Stomach (tissue), 9 donors: ENCODE measurements around the gene GABRB3. TPM values are rescaled to one million over a fixed set of nuclear protein-coding genes. Genes with fewer than 3 reads are reported as not detected.

Source experiments
- DNase-seq, 2 donors: peaks; one replicate each; pipeline versions ENCODE4 v3.0.0 to v3.0.0-alpha.2; 2013 to 2019
- H3K27ac ChIP-seq, 5 donors: fragments of 200-600 bp in 4 of 5; sonication (generic) in 4 of 5; one replicate each; pipeline ENCODE4 v1.5.1; 2013 to 2019; ENCODE audit warnings: mild to moderate bottlenecking in 1 of 5, moderate library complexity in 1 of 5
- H3K27me3 ChIP-seq, 3 donors: fragments of 200-600 bp; sonication (generic); one replicate each; pipeline ENCODE4 v1.5.1; 2017 to 2019; ENCODE audit warnings: mixed run types in 1 of 3
- H3K36me3 ChIP-seq, 4 donors: fragments of 200-600 bp; sonication (generic); 1 replicate in 3 of 4; 2 replicates in 1 of 4; pipeline ENCODE4 v1.5.1; 2016 to 2019
- H3K4me1 ChIP-seq, 4 donors: fragments of 200-600 bp; sonication (generic); one replicate each; pipeline ENCODE4 v1.5.1; 2016 to 2019
- H3K4me3 ChIP-seq, 4 donors: fragments of 200-600 bp; sonication (generic) in 3 of 4; one replicate each; pipeline ENCODE4 v1.5.1; 2016 to 2019; ENCODE audit warnings: mild to moderate bottlenecking in 1 of 4
- H3K9me3 ChIP-seq, 4 donors: fragments of 200-600 bp; sonication (generic); one replicate each; pipeline ENCODE4 v1.5.1; 2016 to 2019
- CTCF ChIP-seq, 7 experiments: fragments of 450-650 bp in 4 of 7; fragments of 200-600 bp in 3 of 7; sonication (generic) in 3 of 7; IDR thresholded peaks; one replicate each; pipeline ENCODE4 v1.5.1; 2016 to 2019; ENCODE audit warnings: antibody characterized with exemption in 7 of 7, control low read depth in 2 of 7, mild to moderate bottlenecking in 1 of 7
- EP300 ChIP-seq: sonication (generic); formaldehyde crosslinking; IDR thresholded peaks from one replicate; pipeline ENCODE4 v1.6.1; 2017; ENCODE audit warnings: antibody characterized with exemption
- POLR2A ChIP-seq, 4 donors: fragments of 450-650 bp; IDR thresholded peaks; one replicate each; pipeline ENCODE4 v1.6.1; 2016; ENCODE audit warnings: antibody characterized with exemption in 4 of 4, control low read depth in 2 of 4, mild to moderate bottlenecking in 1 of 4, moderate library complexity in 1 of 4
- POLR2AphosphoS5 ChIP-seq, 3 donors: sonication (generic); formaldehyde crosslinking; IDR thresholded peaks; one replicate each; pipeline ENCODE4 v1.6.1; 2016; ENCODE audit warnings: antibody characterized with exemption in 3 of 3
- WGBS, 5 donors: extraction: QIAGEN DNeasy Blood & Tissue Kit in 3 of 5; methylation state at CpG; one replicate each; pipeline versions ENCODE4 v1.1.5 to v1.1.7; 2013 to 2018; 5-methylcytosine and 5-hydroxymethylcytosine counted together
- intact Hi-C: fragments of 100-400 bp; cut with DNase I; formaldehyde crosslinking; loops from one replicate; pipeline ENCODE4 v1.15.1; 2023; ENCODE audit warnings: low total_unique reads
- polyA plus RNA-seq, 3 donors: library from polyadenylated mRNA; stranded (reverse); fragments of 200-250 nt; gene quantifications; one replicate each; pipeline ENCODE4 v1.2.3, GENCODE V29; 2013
- total RNA-seq, 5 donors: library from RNA; depleted of rRNA; stranded (reverse); fragments of >200 nt; gene quantifications; one replicate each; pipeline versions ENCODE4 v1.1.0 to v1.2.3, GENCODE V29; 2014 to 2016
- donor health status: healthy with polysubstance abuse.
- donor health status: Bipolar disorder and iron deficiency.
- donor health status: healthy.

The GABRB3 gene
- total and polyA plus RNA-seq, 8 donors, result 1.5 to 14.6 (median 6.1) TPM; not detected in 2

GRCh38 chr15:26757141-26757540 lies 15.7 kb downstream of the GABRB3 start:
- WGBS, 5 donors, result 67 to 74% (median 72%) methylated on average over 8 of the region's 8 CpGs

GRCh38 chr15:26744894-26745293 lies 28.0 kb downstream of the GABRB3 start:
- H3K9me3 ChIP-seq, result peaks cover 0 to 4% (median 0%) of the 10 kb centered on the region in 4 donors
- no peak overlapping the region for H3K27ac ChIP-seq
- DNase-seq, result no peak
- no peak overlapping the region for H3K4me3 ChIP-seq
- intact Hi-C loops, result no loop called here
- no peaks in the 10 kb centered on the region for H3K27me3 ChIP-seq
- 64 to 81% (median 74%) methylated on average over 7 of the region's 7 CpGs for WGBS, 5 donors
- no peak for TF ChIP-seq CTCF (IDR thresholded peaks at IDR 0.05)
- TF ChIP-seq POLR2A (IDR thresholded peaks at IDR 0.05), result no peak
- TF ChIP-seq POLR2AphosphoS5 (IDR thresholded peaks at IDR 0.05), result no peak
- TF ChIP-seq EP300, result no peak
- H3K4me1 ChIP-seq, result no peaks in the 10 kb centered on the region
- H3K36me3 ChIP-seq, result no peaks in the 10 kb centered on the region

More at GRCh38 chr15:26757141-26757540, 15.7 kb downstream of the GABRB3 start:
- Histone ChIP-seq H3K27me3 (no peaks in the 10 kb centered on the region), H3K4me3 (no peak overlapping the region), H3K4me1 (peaks cover 0 to 5% (median 0%) of the 10 kb centered on the region in 4 donors), H3K36me3 (no peaks in the 10 kb centered on the region), H3K9me3 (no peaks in the 10 kb centered on the region), H3K27ac (no peak overlapping the region)
- intact Hi-C loops, result no loop called here
- no peak for DNase-seq
- TF ChIP-seq POLR2AphosphoS5 (IDR thresholded peaks at IDR 0.05), result no peak
- no peak for TF ChIP-seq POLR2A (IDR thresholded peaks at IDR 0.05)
- TF ChIP-seq EP300, result no peak
- TF ChIP-seq CTCF (IDR thresholded peaks at IDR 0.05), result no peak

GRCh38 chr15:26739791-26740190 lies 33.1 kb downstream of the GABRB3 start:
- Histone ChIP-seq H3K27ac (no peak overlapping the region), H3K4me1 (no peaks in the 10 kb centered on the region), H3K36me3 (no peaks in the 10 kb centered on the region), H3K27me3 (no peaks in the 10 kb centered on the region), H3K4me3 (no peak overlapping the region), H3K9me3 (peaks cover 0 to 5% (median 0%) of the 10 kb centered on the region in 4 donors)
- WGBS, 5 donors, result 19 to 30% (median 22%) methylated on average over 7 of the region's 7 CpGs
- DNase-seq, result no peak
- intact Hi-C loops, result no loop called here
- no peak for TF ChIP-seq CTCF (IDR thresholded peaks at IDR 0.05)
- TF ChIP-seq POLR2A (IDR thresholded peaks at IDR 0.05), result no peak
- TF ChIP-seq EP300, result no peak
- TF ChIP-seq POLR2AphosphoS5 (IDR thresholded peaks at IDR 0.05), result no peak

GRCh38 chr15:26738996-26739395 lies 33.9 kb downstream of the GABRB3 start:
- Histone ChIP-seq H3K4me1 (no peaks in the 10 kb centered on the region), H3K4me3 (no peak overlapping the region), H3K36me3 (no peaks in the 10 kb centered on the region), H3K27me3 (no peaks in the 10 kb centered on the region), H3K27ac (no peak overlapping the region), H3K9me3 (peaks cover 0 to 12% (median 2%) of the 10 kb centered on the region in 4 donors)
- no peak for DNase-seq
- no peak for TF ChIP-seq EP300
- no peak for TF ChIP-seq POLR2AphosphoS5 (IDR thresholded peaks at IDR 0.05)
- no peak for TF ChIP-seq CTCF (IDR thresholded peaks at IDR 0.05)
- TF ChIP-seq POLR2A (IDR thresholded peaks at IDR 0.05), result no peak
- WGBS, 5 donors, result 58 to 79% (median 62%) methylated on average over 9 of the region's 9 CpGs
- intact Hi-C loops, result no loop called here
